HepG2 (cell line): Measurements from ENCODE around the gene MYO7B.
A peak's percentile ranks its signal among the peaks of the same experiment; 100 is the strongest.

Experiments used
- GFI1 ChIP-seq: sonication (generic); formaldehyde crosslinking; IDR thresholded peaks from 2 replicates; pipeline ENCODE4 v1.5.0; 2020; ENCODE audit warnings: missing genetic modification reagents, mild to moderate bottlenecking, borderline replicate concordance
- JUNB ChIP-seq: sonication (generic); formaldehyde crosslinking; IDR thresholded peaks from 2 replicates; pipeline ENCODE4 v1.8.0; 2022; ENCODE audit warnings: missing genetic modification reagents, mild to moderate bottlenecking, borderline replicate concordance
- MAX ChIP-seq: IDR thresholded peaks from 2 replicates; pipeline ENCODE4 v1.6.1; 2012; ENCODE audit warnings: inconsistent platforms
- MXI1 ChIP-seq: IDR thresholded peaks from 3 replicates; pipeline ENCODE4 v1.6.1; 2012; ENCODE audit warnings: low read depth, low read length, inconsistent platforms, borderline replicate concordance
- NFAT5 ChIP-seq: sonication (generic); formaldehyde crosslinking; IDR thresholded peaks from 2 replicates; pipeline ENCODE4 v1.4.0; 2020; ENCODE audit warnings: missing genetic modification reagents
- PBX2 ChIP-seq: IDR thresholded peaks from 2 replicates; pipeline ENCODE4 v1.6.1; 2016; ENCODE audit warnings: control low read depth
- POLR2AphosphoS2 ChIP-seq: IDR thresholded peaks from 2 replicates; pipeline ENCODE4 v1.6.1; 2011; ENCODE audit warnings: low read depth, low read length, improper control_type of control experiment
- REST ChIP-seq, 2 experiments: IDR thresholded peaks; 2 replicates each; pipeline ENCODE4 v1.6.1; 2011 to 2012; ENCODE audit warnings: low read length in 2 of 2, borderline replicate concordance in 1 of 2, low read depth in 1 of 2, mild to moderate bottlenecking in 1 of 2, moderate library complexity in 1 of 2
- ZNF274 ChIP-seq: sonication (generic); formaldehyde crosslinking; IDR thresholded peaks from 2 replicates; pipeline ENCODE4 v1.5.1; 2020; ENCODE audit warnings: mild to moderate bottlenecking, missing genetic modification reagents

GRCh38 chr2:127527001-127527804, 8.3 kb upstream of the MYO7B start:
- TF ChIP-seq PBX2 (CRISPR knock-in tag) (peak; percentile 89), JUNB (CRISPR knock-in tag) (no peak), GFI1 (peak; percentile 50; the same call in 1 of the 2 replicates), REST (IDR thresholded peaks at IDR 0.05; ENCODE audit: borderline replicate concordance in 1 of 2, low read depth in 1 of 2, low read length in 2 of 2) (no peak), POLR2AphosphoS2 (no peak), ZNF274 (no peak), NFAT5 (no peak), MAX (no peak), MXI1 (no peak; the same call in 2 of the 3 replicates)
